H9 (cell line): ENCODE data around the gene ABHD8. TPM values are rescaled to one million over a fixed set of nuclear protein-coding genes. Genes with fewer than 3 reads are reported as not detected.

Source experiments
- DNase-seq: peaks from one replicate; pipeline ENCODE4 v3.0.0-alpha.2; 2017
- H2AFZ ChIP-seq: one replicate; pipeline ENCODE4 v1.6.1; 2013; ENCODE audit warnings: mild to moderate bottlenecking, low read length, control low read depth, moderate library complexity
- H2AK5ac ChIP-seq: 2 replicates; pipeline ENCODE4 v1.6.1; 2013; ENCODE audit warnings: low read length, control low read depth, mixed read lengths; ENCODE audit not compliant: insufficient read length
- H2BK120ac ChIP-seq: one replicate; pipeline ENCODE4 v1.6.1; 2013; ENCODE audit warnings: low read depth, mild to moderate bottlenecking, low read length, control low read depth, inconsistent platforms; ENCODE audit not compliant: poor library complexity, severe bottlenecking
- H2BK12ac ChIP-seq: 2 replicates; pipeline ENCODE4 v1.6.1; 2013; ENCODE audit warnings: low read length, control low read depth, mixed read lengths, low read depth; ENCODE audit not compliant: insufficient read length
- H2BK15ac ChIP-seq: 2 replicates; pipeline ENCODE4 v1.6.1; 2013; ENCODE audit warnings: low read depth, low read length, control low read depth
- H2BK20ac ChIP-seq: one replicate; pipeline ENCODE4 v1.6.1; 2013; ENCODE audit warnings: low read depth, mild to moderate bottlenecking, low read length, control low read depth, inconsistent platforms; ENCODE audit not compliant: poor library complexity, severe bottlenecking
- H2BK5ac ChIP-seq: 2 replicates; pipeline ENCODE4 v1.6.1; 2013; ENCODE audit warnings: low read length, control low read depth, mixed read lengths; ENCODE audit not compliant: insufficient read length
- H3K14ac ChIP-seq: 2 replicates; pipeline ENCODE4 v1.6.1; 2013; ENCODE audit warnings: low read length, control low read depth; ENCODE audit not compliant: insufficient read depth
- H3K18ac ChIP-seq: 2 replicates; pipeline ENCODE4 v1.6.1; 2013; ENCODE audit warnings: low read depth, mild to moderate bottlenecking, mixed read lengths, low read length, control low read depth; ENCODE audit not compliant: insufficient read length
- H3K23ac ChIP-seq: 2 replicates; pipeline ENCODE4 v1.6.1; 2013; ENCODE audit warnings: low read length, control low read depth, mixed read lengths, low read depth; ENCODE audit not compliant: insufficient read length
- H3K23me2 ChIP-seq: 2 replicates; pipeline ENCODE4 v1.6.1; 2013; ENCODE audit warnings: low read depth, mild to moderate bottlenecking, mixed read lengths, low read length, control low read depth; ENCODE audit not compliant: insufficient read length, poor library complexity, severe bottlenecking
- H3K27ac ChIP-seq: 2 replicates; pipeline ENCODE4 v1.5.1; 2013; ENCODE audit warnings: low read length, control low read depth, mixed read lengths, low read depth; ENCODE audit not compliant: insufficient read length
- H3K27me3 ChIP-seq: 2 replicates; pipeline ENCODE4 v1.6.1; 2013; ENCODE audit warnings: low read length, control low read depth, inconsistent platforms; ENCODE audit not compliant: insufficient read depth
- H3K4ac ChIP-seq: 2 replicates; pipeline ENCODE4 v1.6.1; 2013; ENCODE audit warnings: low read depth, mild to moderate bottlenecking, control low read depth, inconsistent platforms, low read length, moderate library complexity
- H3K4me1 ChIP-seq: 2 replicates; pipeline ENCODE4 v1.6.1; 2013; ENCODE audit warnings: low read length, control low read depth, inconsistent platforms; ENCODE audit not compliant: insufficient read depth
- H3K4me2 ChIP-seq: 2 replicates; pipeline ENCODE4 v1.6.1; 2013; ENCODE audit warnings: low read length, control low read depth, mixed read lengths; ENCODE audit not compliant: insufficient read length, insufficient read depth
- H3K56ac ChIP-seq: 2 replicates; pipeline ENCODE4 v1.6.1; 2013; ENCODE audit warnings: low read depth, mild to moderate bottlenecking, mixed read lengths, low read length, control low read depth; ENCODE audit not compliant: insufficient read length
- H3K79me1 ChIP-seq: 2 replicates; pipeline ENCODE4 v1.6.1; 2013; ENCODE audit warnings: low read depth, mild to moderate bottlenecking, moderate library complexity, low read length, control low read depth, inconsistent platforms; ENCODE audit not compliant: insufficient read depth, poor library complexity, severe bottlenecking
- H3K79me2 ChIP-seq: 2 replicates; pipeline ENCODE4 v1.6.1; 2013; ENCODE audit warnings: low read length, control low read depth, inconsistent platforms; ENCODE audit not compliant: insufficient read depth
- H3K9ac ChIP-seq: 2 replicates; pipeline ENCODE4 v1.6.1; 2013; ENCODE audit warnings: low read length, control low read depth, mixed read lengths; ENCODE audit not compliant: insufficient read length; ENCODE audit errors: extremely low read depth
- H3K9me3 ChIP-seq: one replicate; pipeline ENCODE4 v1.6.1; 2013; ENCODE audit warnings: low read depth, low read length, inconsistent platforms; ENCODE audit not compliant: control insufficient read depth
- H3T11ph ChIP-seq: one replicate; pipeline ENCODE4 v1.6.1; 2013; ENCODE audit warnings: mild to moderate bottlenecking, low read length, control low read depth, inconsistent platforms
- H4K20me1 ChIP-seq: one replicate; pipeline ENCODE4 v1.6.1; 2013; ENCODE audit not compliant: control insufficient read depth, insufficient read length, insufficient read depth
- H4K5ac ChIP-seq: 2 replicates; pipeline ENCODE4 v1.6.1; 2013; ENCODE audit warnings: low read depth, mild to moderate bottlenecking, mixed read lengths, low read length, control low read depth; ENCODE audit not compliant: insufficient read length
- H4K8ac ChIP-seq: replicated peaks from 2 replicates; pipeline ENCODE4 v1.6.1; 2013; ENCODE audit warnings: low read length, control low read depth, mixed read lengths, low read depth; ENCODE audit not compliant: insufficient read length
- H4K91ac ChIP-seq: 2 replicates; pipeline ENCODE4 v1.6.1; 2013; ENCODE audit warnings: low read depth, mild to moderate bottlenecking, moderate library complexity, mixed read lengths, low read length, control low read depth; ENCODE audit not compliant: insufficient read length
- H3K27ac Mint-ChIP-seq, 3 experiments: 2 replicates in 2 of 3; 3 replicates in 1 of 3; pipeline ENCODE4 v1.8.0; 2020 to 2021; ENCODE audit warnings: mixed read lengths in 3 of 3, mild to moderate bottlenecking in 1 of 3, moderate library complexity in 1 of 3
- H3K27me3 Mint-ChIP-seq: 2 replicates; pipeline ENCODE4 v1.8.0; 2021; ENCODE audit warnings: low read depth, mild to moderate bottlenecking, moderate library complexity, mixed read lengths
- H3K36me3 Mint-ChIP-seq, 3 experiments: 2 replicates in 2 of 3; 3 replicates in 1 of 3; pipeline ENCODE4 v1.8.0; 2020 to 2021; ENCODE audit warnings: low read depth in 3 of 3, mixed read lengths in 3 of 3; ENCODE audit not compliant: insufficient read depth in 1 of 3
- H3K4me1 Mint-ChIP-seq, 2 experiments: 2 replicates each; pipeline ENCODE4 v1.8.0; 2020; ENCODE audit warnings: mixed read lengths in 2 of 2
- H3K4me3 Mint-ChIP-seq, 2 experiments: 2 replicates in 1 of 2; 3 replicates in 1 of 2; pipeline ENCODE4 v1.8.0; 2020 to 2021; ENCODE audit warnings: mild to moderate bottlenecking in 2 of 2, mixed read lengths in 2 of 2, moderate library complexity in 1 of 2
- H3K9me3 Mint-ChIP-seq, 2 experiments: 2 replicates in 1 of 2; 3 replicates in 1 of 2; pipeline ENCODE4 v1.8.0; 2020; ENCODE audit warnings: mild to moderate bottlenecking in 2 of 2, mixed read lengths in 2 of 2, moderate library complexity in 1 of 2
- WGBS: extraction: QIAGEN DNeasy Blood & Tissue Kit; methylation state at CpG from one replicate; pipeline ENCODE4 v1.1.7; 2013; ENCODE audit warnings: missing lambda C conversion rate, low lambda C conversion rate, mixed read lengths; ENCODE audit not compliant: insufficient read length; ENCODE audit errors: extremely low coverage; 5-methylcytosine and 5-hydroxymethylcytosine counted together
- total RNA-seq: library from RNA; stranded (reverse); gene quantifications from 2 replicates; pipeline ENCODE4 v1.2.1, GENCODE V29; 2021
- TF ChIP-seq, protein P1 (sequence below): fragments of 200-600 bp; sonication (generic); conservative IDR thresholded peaks from 3 replicates; pipeline ENCODE4 v1.8.0; 2021; ENCODE audit warnings: antibody characterized with exemption, mild to moderate bottlenecking

The ABHD8 gene
- total RNA-seq, 1 experiment from 2014 or later, result 11.7 TPM

DNA sequence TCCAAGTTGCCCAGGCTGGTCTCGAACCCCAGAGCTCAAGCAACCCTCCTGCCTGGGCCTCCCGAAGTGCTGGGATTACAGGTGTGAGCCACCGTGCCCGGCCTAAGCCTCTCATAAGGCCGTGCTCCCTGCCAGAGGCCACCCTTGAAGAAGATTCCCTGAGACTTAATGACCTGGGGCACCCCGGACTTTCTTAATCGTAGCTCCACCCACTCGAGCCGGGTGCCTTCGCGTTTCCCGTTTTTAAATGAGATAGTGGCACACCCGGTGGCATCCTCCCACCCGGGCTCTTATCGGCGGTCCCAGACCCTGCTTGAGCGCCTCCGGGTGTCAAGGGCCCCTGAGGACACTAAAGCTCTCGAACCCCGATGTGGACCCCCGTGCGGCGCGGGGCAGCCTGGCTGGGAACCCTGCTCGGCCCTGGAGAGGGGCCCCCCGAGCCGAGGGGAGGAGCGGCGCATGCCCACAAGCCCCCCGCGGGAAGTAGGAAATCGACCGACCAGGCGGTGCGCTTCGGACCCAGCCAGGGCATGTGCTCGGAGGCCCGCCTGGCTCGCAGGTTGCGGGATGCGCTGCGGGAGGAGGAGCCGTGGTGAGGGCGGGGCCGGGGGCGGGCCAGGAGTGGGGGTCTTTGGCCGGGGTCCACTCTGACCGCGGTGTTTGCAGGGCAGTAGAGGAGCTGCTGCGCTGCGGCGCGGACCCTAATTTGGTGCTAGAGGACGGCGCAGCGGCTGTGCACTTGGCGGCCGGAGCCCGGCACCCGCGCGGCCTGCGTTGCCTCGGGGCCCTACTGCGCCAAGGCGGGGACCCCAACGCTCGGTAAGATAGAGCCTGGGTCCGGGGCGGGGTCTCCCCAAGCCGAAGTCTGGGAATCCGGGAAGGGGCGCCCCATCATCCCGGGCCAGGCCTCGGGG, 21.6 kb downstream of the ABHD8 start, which contains the start of gene ANKLE1:
Gene ANKLE1 (plus strand): TSS at position 511 of the 914 bp plus-strand sequence. CDS start 20 bp downstream, at position 531.
- Mint-ChIP-seq H3K4me1 (peaks cover 4 to 5% of the 10 kb centered on the region in 2 experiments; a peak in 2 of 4 replicates), H3K9me3 (no peaks in the 10 kb centered on the region; a peak in 1 of 5 replicates), H3K36me3 (peaks cover 35 to 39% (median 37%) of the 10 kb centered on the region in 3 experiments), H3K4me3 (peak within 1 kb of the TSS; percentile 75 to 90), H3K27ac (0 out of 7 replicates have a peak within 1 kb of the TSS, but pooled peaks of 1 of the 3 experiments have one; percentile 82), H3K27me3 (peaks cover 7% of the 10 kb centered on the region)
- peak within 1 kb of the TSS; percentile 52 for H3K18ac ChIP-seq
- no peaks in the 10 kb centered on the region for H3K9me3 ChIP-seq
- H3K4me2 ChIP-seq, result peak within 1 kb of the TSS; percentile 50
- no peak within 1 kb of the TSS for H3K9ac ChIP-seq
- peak within 1 kb of the TSS; percentile 75 for H3K14ac ChIP-seq
- H2AK5ac ChIP-seq, result no peak within 1 kb of the TSS
- TF ChIP-seq, protein P1, sequence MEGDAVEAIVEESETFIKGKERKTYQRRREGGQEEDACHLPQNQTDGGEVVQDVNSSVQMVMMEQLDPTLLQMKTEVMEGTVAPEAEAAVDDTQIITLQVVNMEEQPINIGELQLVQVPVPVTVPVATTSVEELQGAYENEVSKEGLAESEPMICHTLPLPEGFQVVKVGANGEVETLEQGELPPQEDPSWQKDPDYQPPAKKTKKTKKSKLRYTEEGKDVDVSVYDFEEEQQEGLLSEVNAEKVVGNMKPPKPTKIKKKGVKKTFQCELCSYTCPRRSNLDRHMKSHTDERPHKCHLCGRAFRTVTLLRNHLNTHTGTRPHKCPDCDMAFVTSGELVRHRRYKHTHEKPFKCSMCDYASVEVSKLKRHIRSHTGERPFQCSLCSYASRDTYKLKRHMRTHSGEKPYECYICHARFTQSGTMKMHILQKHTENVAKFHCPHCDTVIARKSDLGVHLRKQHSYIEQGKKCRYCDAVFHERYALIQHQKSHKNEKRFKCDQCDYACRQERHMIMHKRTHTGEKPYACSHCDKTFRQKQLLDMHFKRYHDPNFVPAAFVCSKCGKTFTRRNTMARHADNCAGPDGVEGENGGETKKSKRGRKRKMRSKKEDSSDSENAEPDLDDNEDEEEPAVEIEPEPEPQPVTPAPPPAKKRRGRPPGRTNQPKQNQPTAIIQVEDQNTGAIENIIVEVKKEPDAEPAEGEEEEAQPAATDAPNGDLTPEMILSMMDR, result no peak
- H3K23me2 ChIP-seq, result peaks cover 5% of the 10 kb centered on the region
- no peak within 1 kb of the TSS for H2AFZ ChIP-seq
- no peak within 1 kb of the TSS for H2BK20ac ChIP-seq
- H3K4me1 ChIP-seq, result no peaks in the 10 kb centered on the region
- H2BK120ac ChIP-seq, result no peak within 1 kb of the TSS
- no peak within 1 kb of the TSS for H4K91ac ChIP-seq
- no peak within 1 kb of the TSS for H2BK5ac ChIP-seq
- no peaks in the 10 kb centered on the region for H3K79me2 ChIP-seq
- no peak within 1 kb of the TSS for H3K56ac ChIP-seq
- H3T11ph ChIP-seq, result no peak within 1 kb of the TSS
- H3K27ac ChIP-seq, result no peak within 1 kb of the TSS
- no peaks in the 10 kb centered on the region for H3K79me1 ChIP-seq
- H4K20me1 ChIP-seq, result peaks cover 4% of the 10 kb centered on the region
- no CpG with 5 or more reads among the region's 75 CpGs for WGBS
- no peak within 1 kb of the TSS for H4K5ac ChIP-seq
- H2BK15ac ChIP-seq, result no peak within 1 kb of the TSS
- H3K23ac ChIP-seq, result no peak within 1 kb of the TSS
- peak; percentile 77 for DNase-seq
- H3K4ac ChIP-seq, result no peak within 1 kb of the TSS
- H2BK12ac ChIP-seq, result no peak within 1 kb of the TSS
- H4K8ac ChIP-seq, result no peak within 1 kb of the TSS
- no peaks in the 10 kb centered on the region; the same call in 1 of the 2 replicates for H3K27me3 ChIP-seq
